SW480 (cell line): Measurements from ENCODE around the gene H2BK1.

Experiments used
- DNase-seq: peaks from one replicate; pipeline ENCODE4 v3.0.0-alpha.2; 2016; ENCODE audit warnings: low spot score

H2BK1 gene

GRCh38 chr7:151210087-151210854, at the start of gene H2BK1:
Gene H2BK1, minus strand, starts transcription at chr7:151210488. Its CDS starts 170 bp downstream, at chr7:151210318.
- DNase-seq = no peak

GRCh38 chr7:151257990-151258389, 47.7 kb upstream of the H2BK1 start:
- no peak for DNase-seq

- no peak for DNase-seq
Measured at GRCh38 chr7:151256410-151257045, 46.2 kb upstream of the H2BK1 start.

GRCh38 chr7:151255390-151255789, 45.1 kb upstream of the H2BK1 start:
- DNase-seq = no peak

GRCh38 chr7:151254851-151255250, 44.6 kb upstream of the H2BK1 start:
- DNase-seq = no peak

- no peak for DNase-seq
Measured at GRCh38 chr7:151254316-151254715, 44.0 kb upstream of the H2BK1 start.

GRCh38 chr7:151252961-151253711, 42.8 kb upstream of the H2BK1 start:
- DNase-seq = no peak

- DNase-seq = no peak
Measured at GRCh38 chr7:151252561-151252835, 42.2 kb upstream of the H2BK1 start.

GRCh38 chr7:151251689-151252560, 41.6 kb upstream of the H2BK1 start:
- peak; percentile 58 for DNase-seq

- DNase-seq = peak; percentile 26
Measured at GRCh38 chr7:151251328-151251688, 41.0 kb upstream of the H2BK1 start.

GRCh38 chr7:151250181-151251132, 40.2 kb upstream of the H2BK1 start:
- no peak for DNase-seq

- peak; percentile 47 for DNase-seq
Measured at GRCh38 chr7:151249732-151250072, 39.4 kb upstream of the H2BK1 start.

- DNase-seq = peak; percentile 48
Measured at GRCh38 chr7:151249034-151249731, 38.9 kb upstream of the H2BK1 start.

- peak; percentile 37 for DNase-seq
Measured at GRCh38 chr7:151248346-151249033, 38.2 kb upstream of the H2BK1 start, which contains the start of gene SMARCD3. Gene SMARCD3, minus strand, starts transcription at chr7:151248694. Its CDS starts 132 bp downstream, at chr7:151248562.

GRCh38 chr7:151247611-151248345, 37.5 kb upstream of the H2BK1 start:
- DNase-seq = no peak

- no peak for DNase-seq
Measured at GRCh38 chr7:151246851-151247580, 36.7 kb upstream of the H2BK1 start.

- DNase-seq = no peak
Measured at GRCh38 chr7:151246102-151246850, 36.0 kb upstream of the H2BK1 start.
